Amygdala (tissue), 56 donors: Measurements from ENCODE around the gene LRRC36.
"Not testable (repeated sequence)": the region's sequence is repeated elsewhere in the genome, so short reads cannot be mapped to it uniquely, and the experiment has no call there.

Experiments used
- DNase-seq, 56 donors: peaks; one replicate each; lab custom pipeline; 2025; lab: John Stamatoyannopoulos, UW

Gene LRRC36

DNA sequence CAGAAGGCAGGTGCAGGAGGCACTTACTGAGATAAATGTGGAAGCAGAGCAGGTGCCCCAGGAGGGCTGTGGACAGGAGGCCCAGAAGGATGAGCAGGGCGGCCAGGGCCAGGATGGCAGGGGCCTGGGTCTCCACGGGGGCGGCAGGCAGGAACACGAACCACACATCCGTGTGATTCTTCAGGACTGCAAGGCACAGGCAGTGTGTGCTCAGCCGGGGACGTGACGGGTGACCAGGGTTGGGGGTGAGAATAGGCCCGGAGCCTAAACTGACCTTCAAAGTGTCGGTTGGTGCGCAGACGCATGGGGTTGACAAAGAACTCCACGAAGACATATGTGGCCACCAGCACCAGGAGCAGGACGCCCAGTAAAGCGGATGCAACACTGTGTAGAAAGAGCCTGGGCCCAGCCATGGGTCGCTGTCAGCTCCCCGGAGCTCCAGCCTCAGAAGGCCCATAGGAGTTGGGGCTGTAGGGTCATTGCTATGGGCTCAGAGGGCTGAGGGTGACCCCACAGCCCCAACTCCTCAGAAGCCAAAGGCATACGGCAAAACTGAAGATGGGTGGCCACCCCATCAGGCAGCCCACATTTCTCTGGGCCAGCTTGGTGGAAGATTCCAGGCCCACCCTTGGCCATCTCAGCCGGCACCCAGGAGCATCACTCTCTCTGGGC is 72.1 kb downstream of the LRRC36 start:
- DNase-seq, result no peak

DNA sequence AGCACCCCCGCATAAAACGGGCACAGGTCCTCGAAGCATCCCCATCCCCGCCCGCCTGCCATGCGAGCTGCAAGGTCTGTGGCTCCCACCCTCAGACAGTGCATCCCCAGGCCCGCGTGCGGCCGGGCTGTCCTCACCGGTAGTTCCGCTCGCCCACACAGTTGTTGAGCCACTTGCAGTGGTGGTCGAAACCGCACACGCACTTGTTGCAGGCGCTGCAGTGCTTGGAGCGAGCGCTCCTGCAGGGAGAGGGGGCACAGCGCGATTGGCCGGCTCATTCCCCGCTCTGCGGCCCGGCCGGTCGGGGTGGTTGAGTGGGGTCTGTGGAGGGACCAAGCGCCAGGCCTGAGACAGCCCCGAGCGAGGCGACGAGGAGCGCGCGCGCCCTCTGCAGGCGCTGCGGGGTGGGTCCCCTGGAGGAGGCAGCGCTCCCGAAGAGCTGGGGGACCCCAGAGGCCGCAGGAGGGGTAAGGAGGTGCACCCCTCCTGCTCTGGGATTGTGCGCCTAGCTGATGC is 72.7 kb downstream of the LRRC36 start:
- peak in 24 of 56 donors; percentile 18 to 72 (median 39) for DNase-seq

DNA sequence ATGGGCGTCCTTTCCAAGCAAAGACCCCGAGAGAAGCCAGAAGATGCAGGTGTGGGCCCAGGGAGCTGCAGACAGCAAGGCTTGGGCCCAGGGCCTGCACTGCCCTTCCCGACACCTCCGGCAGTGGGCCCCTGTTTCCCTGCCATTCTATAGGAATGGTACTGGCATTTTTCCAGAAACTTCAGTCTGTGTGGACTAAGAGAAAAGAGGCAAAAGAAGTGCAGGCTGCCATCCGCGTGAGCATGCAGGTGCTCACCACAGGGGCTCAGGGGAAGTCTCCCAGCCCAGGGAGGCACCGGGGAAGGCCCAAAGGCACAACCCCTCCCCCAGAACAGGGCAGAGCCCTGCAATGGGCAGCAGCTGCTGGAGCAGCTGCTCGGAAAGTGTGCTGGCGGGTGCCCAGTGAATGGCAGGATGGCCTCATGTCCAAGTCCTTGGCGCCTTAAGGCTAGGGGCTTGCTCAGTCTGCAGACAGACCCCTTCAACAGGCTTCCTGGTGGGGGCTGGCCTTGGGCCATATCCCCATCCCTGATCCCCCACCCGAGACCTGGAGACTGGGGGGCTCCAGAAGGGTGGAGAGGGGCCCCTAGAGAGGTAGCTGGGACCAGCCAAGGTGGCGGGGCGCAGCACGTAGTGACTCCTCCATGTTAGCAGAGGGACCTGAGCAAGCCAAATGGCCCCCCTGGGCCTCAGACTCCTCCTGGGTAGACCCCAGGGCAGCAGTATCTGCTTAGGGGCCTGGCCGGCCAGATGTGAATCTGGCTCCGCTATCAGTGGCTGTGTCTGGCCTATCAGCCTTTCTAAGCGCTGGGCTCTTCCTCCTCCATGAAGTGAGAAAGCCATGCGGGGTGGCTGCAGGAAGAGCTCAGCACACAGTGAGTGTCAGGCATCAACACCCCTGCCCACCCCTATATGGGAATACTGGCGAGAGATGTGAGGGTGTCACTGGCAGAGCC is 73.4 kb downstream of the LRRC36 start:
- no peak for DNase-seq

DNA sequence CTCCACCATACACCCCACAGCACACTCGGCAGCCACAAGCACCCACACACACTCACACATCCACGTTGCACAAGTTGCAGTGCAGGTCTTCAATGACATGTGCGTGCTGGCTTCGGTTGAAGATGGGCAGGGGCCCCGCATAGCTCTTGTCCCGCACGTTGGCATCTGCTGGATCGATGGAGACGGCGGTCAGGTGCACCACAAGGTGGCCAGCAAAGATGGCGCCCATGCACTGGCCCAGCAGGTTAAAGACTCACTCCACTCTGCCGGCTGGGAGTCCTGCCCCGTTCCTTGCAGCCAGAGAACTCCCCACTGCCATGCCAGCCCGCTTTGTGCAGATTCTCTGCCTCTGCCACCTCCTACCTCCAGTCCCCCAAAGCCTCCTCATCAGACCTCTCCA is 74.3 kb downstream of the LRRC36 start:
- DNase-seq, result no peak

DNA sequence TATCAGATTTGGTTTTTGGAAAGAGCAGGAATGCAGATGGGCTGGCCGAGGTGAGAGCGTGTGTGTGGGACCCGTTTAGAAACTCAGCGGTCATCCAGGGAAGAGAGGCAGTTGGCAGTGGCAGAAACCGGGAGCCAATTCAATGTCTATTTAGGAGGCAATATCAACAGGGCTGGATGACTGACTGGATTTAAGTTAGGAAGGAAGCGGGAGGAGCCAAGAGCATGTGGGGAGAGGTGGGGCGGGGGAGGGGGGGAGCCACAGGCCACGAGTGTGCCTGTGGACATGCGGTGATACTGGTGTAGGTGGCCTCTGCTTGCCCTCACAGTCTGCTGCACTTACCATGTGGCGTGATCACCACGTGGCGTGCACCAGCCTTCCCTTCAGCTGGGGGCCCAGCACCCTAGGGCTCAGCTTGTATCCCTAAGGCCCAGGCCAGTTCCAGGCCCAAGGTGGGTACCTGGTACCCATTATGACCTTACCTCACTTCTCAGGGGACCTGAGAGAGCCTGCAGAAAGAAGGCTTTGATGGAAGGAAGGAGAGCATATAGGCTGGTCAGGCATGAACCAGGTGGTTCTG is 77.5 kb downstream of the LRRC36 start:
- no peak for DNase-seq

- no peak for DNase-seq
Observed at GRCh38 chr16:67404740-67405226, 78.2 kb downstream of the LRRC36 start.

DNA sequence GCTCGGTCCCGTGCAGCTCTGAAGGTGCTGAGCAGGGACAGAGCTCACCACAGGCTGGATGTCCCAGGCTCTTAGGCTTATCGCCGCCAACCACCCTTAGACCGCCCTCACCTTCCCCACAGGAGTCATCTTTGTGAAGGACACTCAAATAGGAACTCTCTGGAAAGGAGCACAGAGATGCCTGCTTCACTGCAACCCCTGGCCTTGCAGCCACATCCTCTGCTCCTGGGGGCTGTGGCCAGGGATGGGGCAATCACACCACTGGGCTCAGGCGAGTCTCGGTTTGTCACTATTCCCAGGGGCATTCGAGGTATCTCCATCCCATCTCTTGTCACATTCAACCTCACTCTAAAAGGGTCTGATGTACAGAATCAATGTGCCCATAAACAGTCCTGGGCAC is 78.7 kb downstream of the LRRC36 start:
- no peak for DNase-seq

DNA sequence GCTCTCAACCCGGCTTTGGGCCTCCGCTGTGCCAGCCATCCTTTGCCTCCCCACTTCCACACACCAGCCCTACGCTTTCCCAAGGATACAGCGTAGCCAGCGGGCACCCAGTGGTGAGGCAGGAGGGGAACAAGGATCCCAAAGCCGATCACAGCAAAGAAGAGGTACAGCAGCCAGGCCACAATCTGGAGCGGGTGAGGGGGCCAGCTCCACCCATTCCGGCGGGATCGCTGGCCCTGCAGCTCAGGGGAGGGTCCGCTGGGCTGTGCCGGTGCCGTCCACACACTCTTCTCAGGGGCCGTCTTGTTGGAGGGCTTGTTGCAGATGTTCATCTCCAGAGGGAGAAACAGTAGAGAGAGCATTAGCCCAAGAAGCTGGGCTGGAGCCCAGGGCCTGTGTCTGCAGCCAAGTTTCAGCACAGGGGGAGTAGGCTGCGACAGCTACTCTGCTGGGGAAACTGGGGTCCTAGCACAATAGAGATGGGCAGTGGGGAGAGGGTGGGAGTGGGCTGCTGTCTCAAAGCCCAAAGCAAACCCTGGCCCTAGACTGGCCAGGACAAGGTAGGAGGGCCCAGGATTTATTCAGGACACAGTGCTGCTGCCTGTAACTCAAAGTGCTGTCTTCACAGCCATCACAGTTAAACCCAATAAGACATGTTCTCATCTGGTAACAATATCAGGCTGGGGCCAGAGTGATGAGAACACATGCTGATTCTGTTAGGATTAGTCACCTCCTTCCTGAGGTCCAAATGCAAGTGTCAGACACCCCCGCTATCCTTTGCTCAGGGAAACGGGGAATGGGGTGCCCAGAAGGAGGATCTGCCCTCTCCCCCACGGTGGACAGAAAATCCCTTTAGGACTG is 79.7 kb downstream of the LRRC36 start:
- DNase-seq, result peak in 8 of 56 donors; percentile 15 to 37 (median 19)

DNA sequence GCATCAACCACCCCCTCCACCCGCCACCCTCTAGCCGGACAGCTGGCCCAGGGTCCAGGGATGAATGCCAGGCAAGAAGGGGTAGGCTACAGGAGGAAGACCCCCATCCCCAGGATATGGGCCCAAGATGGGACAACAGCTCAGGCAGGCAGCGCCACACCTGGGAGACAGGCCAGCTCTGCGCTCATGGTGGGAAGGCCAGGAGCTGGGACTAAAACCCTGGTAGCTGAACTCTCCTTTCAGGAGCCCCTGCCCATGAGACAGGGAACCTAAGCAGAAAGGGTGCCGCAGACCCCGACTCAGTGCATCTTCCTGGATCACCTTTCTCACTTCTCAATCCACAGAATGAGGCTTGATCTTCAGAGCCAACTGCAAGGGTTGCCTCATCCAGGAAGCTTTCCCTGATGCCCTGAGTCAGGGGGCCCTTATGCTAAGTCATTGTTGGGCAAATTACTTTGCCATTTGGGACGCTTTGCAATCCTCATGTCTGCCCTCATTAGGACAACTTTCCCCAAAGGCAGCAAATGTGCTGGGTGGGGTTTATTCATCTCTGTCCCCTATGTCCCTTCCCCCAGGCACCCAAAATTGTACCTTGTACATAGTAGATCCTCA is 80.7 kb downstream of the LRRC36 start:
- DNase-seq, result no peak

- no peak for DNase-seq
Observed at GRCh38 chr16:67407788-67408452, 81.3 kb downstream of the LRRC36 start.

DNA sequence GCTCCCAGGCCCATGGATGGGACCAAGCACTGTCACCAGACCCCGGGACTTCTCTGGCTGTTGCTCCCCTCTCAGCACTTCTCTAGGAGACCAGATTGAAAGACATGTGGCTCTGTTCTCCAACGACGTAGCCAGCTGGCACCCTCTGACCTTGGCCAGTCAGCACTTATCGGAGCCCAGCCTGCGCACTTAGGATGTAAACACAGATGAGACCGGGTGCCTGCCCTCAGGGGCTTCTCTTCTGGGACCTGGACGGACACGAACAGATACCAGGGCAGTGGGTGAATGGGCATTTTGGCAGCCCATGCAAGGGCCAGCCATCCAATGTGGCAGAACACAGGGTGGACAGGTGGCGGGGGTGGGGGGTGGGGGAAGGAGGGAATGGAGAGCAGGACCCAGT is 83.0 kb downstream of the LRRC36 start:
- no peak for DNase-seq

- no peak for DNase-seq
Observed at GRCh38 chr16:67411339-67411738, 84.7 kb downstream of the LRRC36 start.

DNA sequence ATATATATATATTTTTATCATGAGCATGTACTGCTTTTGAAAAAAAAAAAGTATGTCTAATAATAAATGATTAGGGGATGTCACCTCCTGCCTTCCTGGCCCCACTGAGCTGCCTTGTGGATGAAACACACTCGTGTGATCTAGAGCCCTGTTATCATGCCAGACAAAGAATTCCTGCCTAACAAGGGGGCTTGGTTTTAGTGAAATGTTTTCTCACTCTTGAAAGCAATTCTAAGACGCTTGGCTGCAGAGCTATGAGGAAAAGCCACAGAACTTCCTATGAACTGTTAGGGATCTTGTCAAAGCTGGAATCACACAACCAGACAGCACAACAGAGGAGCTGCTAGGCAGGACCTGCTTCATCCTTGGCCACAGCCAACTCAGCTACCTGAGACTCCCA is 85.7 kb downstream of the LRRC36 start:
- DNase-seq, result no peak

DNA sequence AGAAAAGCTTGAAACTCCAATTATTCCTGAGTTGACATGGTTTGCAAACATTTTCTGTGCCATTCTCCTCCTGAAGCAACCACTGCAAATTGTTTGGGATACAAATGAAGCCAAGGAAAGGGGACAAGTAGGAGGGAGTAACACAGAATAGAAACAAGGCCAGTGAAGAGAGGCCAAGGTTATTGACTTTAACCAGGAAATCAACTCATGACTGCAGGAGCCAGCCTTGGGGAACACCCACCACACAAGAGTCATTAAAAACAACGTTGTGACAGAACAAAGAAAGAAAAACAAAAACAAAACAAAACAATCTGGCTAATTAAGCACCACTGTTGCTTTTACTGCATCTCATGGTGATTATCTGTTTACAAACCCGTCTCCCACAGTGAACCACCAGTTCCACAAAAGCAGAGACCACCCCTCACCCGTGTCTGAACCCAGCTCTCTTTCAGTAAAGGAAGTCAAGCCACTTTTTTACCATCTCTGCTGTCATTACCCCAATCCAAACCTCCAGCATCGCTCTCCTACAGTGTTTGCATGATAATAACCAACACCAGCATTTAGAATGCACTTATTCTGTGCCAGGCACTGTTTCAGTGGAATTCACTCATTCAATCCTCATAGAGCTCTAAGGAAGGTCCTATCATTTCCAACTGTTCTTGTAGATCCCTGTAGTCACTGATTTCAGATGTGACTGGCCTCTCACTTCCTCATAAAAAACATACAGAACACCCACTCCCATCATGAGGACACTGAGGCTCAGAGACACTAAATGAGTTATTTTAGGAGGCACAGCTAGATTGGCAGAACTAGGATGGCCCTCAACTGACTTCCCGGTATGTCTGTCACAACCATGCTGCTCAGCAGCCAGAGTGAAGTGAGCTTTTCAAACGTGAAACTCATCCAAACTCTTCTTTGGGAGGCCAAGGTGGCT is 87.6 kb downstream of the LRRC36 start:
- DNase-seq, result no peak

GRCh38 chr16:67415421-67415820 is 88.8 kb downstream of the LRRC36 start:
- DNase-seq, result not testable (repeated sequence)

DNA sequence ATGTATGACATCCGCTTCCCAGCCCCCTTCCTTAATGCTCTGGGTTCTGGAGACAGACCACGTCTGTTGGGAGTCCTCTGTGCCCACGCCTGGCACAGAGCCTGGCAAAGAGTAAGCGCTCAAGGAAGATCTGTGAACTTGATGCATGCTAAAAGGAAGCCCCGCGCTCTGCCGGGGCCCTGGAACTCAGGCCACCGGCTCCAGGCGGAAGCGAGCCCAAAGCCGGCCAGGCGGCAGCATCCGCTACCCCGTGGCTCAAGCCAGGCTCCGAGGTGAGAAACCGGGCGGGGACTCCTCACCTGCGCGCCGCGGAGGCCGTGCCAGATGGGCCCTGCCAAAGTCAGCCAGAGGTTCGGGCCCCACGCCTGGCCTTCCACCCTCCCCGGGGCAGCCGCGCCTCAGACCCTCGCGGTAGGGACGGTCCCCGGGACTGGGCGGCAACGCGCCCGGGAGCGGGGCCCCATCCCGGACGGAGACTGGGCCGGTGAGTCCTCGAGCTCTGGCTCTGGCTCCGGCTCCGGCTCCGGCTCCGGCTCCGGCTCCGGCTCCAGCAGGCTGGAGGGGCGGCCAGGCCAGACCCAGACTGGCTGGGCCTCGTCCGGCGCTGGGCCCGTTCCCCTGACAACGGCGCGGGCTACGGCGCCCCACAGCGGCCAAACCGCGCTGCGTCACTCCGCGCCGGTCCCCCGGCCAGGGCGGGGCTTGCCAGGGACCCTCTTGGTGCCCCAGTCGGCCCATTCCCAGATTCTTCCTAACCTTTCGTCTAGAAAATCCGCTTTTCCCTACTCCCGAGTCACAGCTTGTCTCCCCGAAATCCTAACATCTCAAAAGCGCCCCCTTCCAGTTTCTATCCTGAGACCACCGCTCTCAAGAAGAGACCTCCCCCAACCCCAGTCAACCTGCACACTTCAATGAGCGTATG is 89.5 kb downstream of the LRRC36 start, which contains the start of gene ZDHHC1:
ZDHHC1 (minus strand) TSS at position 606 of the 922 bp plus-strand sequence. CDS start 8,702 bp downstream, outside the sequence.
- peak in 43 of 56 donors; percentile 19 to 81 (median 54) for DNase-seq
